Measurements from ENCODE around the gene RNF135.

DNA sequence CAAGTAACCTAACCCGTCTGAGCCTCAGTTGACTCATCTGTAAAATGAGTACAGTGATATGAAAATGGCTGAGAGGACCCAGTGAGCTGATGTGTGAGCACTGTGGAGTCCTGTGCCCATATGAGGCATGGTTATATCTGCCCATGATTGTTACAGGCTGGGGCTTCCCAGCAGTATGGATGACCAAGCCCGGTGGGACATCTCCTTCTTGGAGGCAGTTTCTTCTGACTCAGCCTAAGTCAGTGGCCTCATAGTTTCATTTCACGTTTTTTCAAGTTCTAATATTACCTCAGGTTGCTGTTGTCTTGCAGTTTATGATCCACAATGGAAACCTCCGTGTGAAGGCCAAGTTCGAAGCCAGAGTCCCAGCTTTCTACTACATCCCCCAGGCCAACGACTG, 44.3 kb upstream of the RNF135 start:
- TF ChIP-seq, protein P1, sequence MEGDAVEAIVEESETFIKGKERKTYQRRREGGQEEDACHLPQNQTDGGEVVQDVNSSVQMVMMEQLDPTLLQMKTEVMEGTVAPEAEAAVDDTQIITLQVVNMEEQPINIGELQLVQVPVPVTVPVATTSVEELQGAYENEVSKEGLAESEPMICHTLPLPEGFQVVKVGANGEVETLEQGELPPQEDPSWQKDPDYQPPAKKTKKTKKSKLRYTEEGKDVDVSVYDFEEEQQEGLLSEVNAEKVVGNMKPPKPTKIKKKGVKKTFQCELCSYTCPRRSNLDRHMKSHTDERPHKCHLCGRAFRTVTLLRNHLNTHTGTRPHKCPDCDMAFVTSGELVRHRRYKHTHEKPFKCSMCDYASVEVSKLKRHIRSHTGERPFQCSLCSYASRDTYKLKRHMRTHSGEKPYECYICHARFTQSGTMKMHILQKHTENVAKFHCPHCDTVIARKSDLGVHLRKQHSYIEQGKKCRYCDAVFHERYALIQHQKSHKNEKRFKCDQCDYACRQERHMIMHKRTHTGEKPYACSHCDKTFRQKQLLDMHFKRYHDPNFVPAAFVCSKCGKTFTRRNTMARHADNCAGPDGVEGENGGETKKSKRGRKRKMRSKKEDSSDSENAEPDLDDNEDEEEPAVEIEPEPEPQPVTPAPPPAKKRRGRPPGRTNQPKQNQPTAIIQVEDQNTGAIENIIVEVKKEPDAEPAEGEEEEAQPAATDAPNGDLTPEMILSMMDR (IDR thresholded peaks at IDR 0.05; ENCODE audit: low read depth, low read length), result no peak
- TF ChIP-seq POLR2A (IDR thresholded peaks at IDR 0.05; ENCODE audit: extremely low read depth, insufficient read length), result no peak
